Esophagus mucosa (tissue), 1 donor: ENCODE measurements around the gene DIRAS1. TPM values are rescaled to one million over a fixed set of nuclear protein-coding genes. Genes with fewer than 3 reads are reported as not detected.
"Not testable (repeated sequence)": the region's sequence is repeated elsewhere in the genome, so short reads cannot be mapped to it uniquely, and the experiment has no call there.

Source experiments
- ATAC-seq: fragments of 200-7000 bp; cut with Tn5 transposase; one replicate; pipeline ENCODE4 v1.9.1; 2020
- total RNA-seq: library from RNA; stranded (reverse); gene quantifications from one replicate; pipeline ENCODE4 v1.2.4, GENCODE V29; 2023
- donor health status: DM: yes; HTN: yes; CAD: no.

Gene DIRAS1
- total RNA-seq, 1 donor from 2014 or later = 1.00 TPM

DNA sequence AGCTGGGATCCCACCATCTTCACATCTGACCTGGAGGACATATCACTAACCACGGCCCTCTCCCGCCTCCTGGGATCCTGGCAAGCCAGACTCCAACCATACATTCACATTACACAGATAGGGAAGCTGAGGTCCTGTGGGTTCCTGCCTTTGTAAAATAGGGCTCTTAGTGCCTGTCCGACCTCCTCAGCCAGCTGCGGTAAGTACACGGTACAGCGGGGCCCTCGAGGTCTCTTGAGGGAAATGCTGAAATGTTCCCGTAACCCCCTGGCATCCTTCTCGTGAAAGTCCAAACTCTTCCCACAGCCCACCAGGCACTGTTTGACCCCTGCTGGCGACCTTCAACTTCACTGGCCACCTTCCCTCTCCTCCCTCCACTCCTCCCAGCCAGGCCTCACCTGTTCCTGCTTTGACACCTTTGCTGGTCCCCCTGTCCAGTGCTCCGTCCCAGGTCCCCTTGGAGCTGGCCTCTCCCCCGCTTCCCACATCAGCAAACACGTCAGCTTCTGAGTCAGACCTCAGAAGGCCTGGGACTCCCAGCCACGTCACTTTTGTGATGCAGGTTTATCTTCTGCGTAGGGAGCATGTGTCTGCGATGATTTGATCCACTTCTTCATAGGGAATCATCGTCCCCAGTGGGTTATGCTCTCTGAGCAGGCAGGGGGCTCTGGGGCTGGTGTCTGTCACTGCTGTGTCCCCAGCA, 9.8 kb downstream of the DIRAS1 start:
- peak; percentile 56 for ATAC-seq

- ATAC-seq = no peak
Observed at GRCh38 chr19:2706251-2706650, 14.9 kb downstream of the DIRAS1 start.

- ATAC-seq = no peak
Observed at GRCh38 chr19:2703691-2704216, 17.4 kb downstream of the DIRAS1 start.

- ATAC-seq = no peak
Observed at GRCh38 chr19:2703077-2703437, 18.1 kb downstream of the DIRAS1 start.

GRCh38 chr19:2702170-2703076, 18.7 kb downstream of the DIRAS1 start, which contains the start of gene GNG7:
Gene GNG7, minus strand, starts transcription at chr19:2702694. Its CDS starts 182,006 bp downstream, at chr19:2520688.
- ATAC-seq = peak; percentile 99

DNA sequence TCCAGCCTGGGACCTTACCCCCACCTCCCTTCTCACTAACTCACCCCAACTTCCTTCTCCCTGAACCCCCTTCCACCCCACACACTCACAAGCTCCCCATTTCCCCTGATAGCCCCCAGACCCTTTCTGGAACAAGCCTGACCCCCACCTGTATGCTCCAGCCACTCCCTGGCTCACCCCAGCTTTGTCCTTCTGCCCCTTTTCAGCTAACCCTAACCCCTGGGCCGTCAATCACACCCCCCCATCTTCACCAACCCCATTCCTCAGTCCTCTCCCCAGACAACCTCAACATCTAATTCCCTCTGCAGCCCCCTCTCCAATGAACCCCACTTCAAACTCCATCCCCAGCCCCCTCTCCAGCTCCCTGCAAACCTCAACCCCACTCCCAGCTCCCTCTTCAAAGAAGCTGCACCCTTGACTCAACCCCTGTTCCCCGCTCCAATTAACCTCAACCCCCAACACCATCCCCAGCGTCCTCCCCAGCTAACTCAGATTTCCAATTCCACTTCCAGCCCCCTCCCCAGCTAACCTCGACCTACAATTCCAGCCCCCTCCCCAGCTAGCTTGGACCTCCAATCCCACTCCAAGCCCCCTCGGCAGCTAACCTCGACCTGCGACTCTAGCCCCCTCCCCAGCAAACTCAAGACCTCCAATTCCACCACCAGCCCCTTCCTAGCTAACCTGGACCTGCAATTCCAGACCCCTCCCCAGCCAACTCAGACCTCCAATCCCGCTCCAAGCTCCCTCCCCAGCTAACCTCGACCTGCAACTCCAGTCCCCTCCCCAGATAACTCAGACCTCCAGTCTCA, 19.6 kb downstream of the DIRAS1 start:
- no peak for ATAC-seq

DNA sequence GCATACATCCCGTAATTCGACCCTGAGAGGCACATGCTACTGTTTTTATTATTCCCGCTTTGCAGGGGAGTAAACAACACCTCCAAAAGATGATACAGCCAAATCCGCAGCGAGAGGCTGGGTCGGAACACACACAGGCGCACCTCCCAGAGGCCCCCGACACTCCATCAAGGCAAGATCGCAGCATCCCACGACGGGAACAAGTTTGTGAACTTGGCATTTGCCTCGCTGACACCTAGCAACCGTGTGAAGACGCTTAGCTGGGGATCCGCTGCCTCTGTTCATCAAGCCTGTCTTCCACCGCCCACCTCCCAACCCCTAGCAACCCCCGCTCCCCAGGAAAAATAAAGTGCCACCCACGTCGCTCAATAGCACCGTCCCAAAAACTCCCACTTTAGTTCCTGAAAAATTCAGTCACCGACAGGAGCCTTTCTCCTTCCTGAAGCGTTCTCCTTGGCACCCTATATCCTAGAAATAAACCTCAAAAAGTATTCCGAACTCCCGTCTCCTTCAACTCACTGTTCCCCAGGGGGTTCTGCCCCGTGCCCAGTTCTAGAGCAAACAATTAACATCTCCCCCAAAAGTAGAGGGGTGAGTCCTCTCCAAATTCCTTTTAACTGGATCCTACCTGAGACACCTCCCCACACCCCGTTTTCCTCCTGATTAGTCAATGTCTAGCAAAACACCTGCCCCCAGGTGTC, 20.4 kb downstream of the DIRAS1 start:
- no peak for ATAC-seq

DNA sequence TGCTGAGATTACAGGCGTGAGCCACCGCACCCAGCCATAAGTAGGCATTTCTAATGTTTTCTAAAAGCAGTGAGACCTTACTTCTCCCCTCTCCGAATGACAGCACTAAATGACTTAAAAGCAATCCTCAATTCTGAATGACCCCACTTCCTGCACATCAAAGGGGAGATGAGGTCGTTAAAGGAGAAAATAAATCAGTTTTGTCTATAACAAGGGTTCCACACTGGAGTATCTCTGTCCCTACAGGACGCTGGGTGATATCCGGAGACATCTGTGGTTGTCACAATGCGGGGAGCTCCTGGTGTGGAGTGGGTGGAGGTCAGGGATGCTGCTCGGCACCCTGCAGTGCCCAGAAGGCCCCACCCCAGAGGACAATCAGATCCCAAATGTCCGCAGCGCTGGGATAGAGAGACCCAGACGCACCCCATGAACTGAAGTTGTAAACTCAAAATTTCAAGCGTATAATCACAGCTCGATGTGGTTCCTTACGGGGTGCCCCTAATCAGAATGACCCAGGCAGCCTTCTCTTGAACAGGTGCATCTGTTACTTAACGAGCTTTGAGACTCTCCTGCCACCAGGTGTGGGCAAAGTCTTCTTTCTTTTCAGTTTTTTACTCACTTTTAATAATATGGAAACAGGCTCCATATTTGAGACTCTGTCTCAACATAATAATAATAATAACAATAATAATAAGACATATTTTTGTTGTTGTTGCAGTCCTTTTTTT, 21.6 kb downstream of the DIRAS1 start:
- ATAC-seq = no peak

- no peak for ATAC-seq
Observed at GRCh38 chr19:2694196-2694595, 27.0 kb downstream of the DIRAS1 start.

- no peak for ATAC-seq
Observed at GRCh38 chr19:2693492-2694160, 27.5 kb downstream of the DIRAS1 start.

- no peak for ATAC-seq
Observed at GRCh38 chr19:2691951-2692350, 29.2 kb downstream of the DIRAS1 start.

GRCh38 chr19:2690856-2691255, 30.3 kb downstream of the DIRAS1 start:
- no peak for ATAC-seq

DNA sequence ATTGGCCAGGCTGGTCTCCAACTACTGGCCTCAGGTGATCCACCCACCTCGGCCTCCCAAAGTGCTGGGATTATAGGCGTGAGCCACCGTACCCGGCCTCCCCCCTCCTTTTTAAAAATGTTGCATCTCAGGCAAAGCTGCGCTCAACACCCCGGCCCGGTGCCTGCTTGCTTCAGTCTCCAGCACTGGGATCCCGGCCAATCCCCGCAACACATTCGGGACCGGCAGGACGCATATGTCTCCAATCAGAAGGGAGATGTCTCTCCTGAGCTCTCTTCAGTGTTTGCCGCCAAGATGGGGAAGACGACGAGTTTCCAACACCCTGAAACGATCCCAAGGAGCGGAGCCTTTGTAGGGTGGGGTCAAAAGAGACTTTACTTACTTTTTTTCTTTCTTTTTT, 34.8 kb downstream of the DIRAS1 start:
- no peak for ATAC-seq

GRCh38 chr19:2685204-2685704, 35.9 kb downstream of the DIRAS1 start:
- ATAC-seq = no peak

- no peak for ATAC-seq
Observed at GRCh38 chr19:2683430-2684003, 37.7 kb downstream of the DIRAS1 start.

DNA sequence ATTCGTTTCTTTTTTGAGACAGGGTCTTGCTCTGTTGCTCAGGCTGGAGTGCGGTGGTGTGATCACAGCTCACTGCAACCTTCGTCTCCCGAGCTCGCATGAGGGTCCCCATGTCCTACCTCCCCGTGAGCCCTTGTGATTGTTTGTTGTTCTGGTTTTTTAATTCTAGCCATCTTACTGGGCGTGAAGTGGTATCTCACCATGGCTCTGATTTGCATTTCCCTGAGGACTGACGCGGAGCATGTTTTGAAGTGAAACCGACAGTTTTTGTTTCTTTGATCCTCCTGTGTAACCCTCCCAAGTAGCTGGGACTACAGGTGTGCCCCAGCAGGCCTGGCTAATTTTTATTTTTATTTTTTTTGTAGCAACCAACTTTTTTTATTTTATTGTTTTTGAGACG, 40.4 kb downstream of the DIRAS1 start:
- ATAC-seq = peak; percentile 42

GRCh38 chr19:2679439-2679838, 41.7 kb downstream of the DIRAS1 start:
- ATAC-seq = no peak

GRCh38 chr19:2678948-2679347, 42.2 kb downstream of the DIRAS1 start:
- ATAC-seq = not testable (repeated sequence)

DNA sequence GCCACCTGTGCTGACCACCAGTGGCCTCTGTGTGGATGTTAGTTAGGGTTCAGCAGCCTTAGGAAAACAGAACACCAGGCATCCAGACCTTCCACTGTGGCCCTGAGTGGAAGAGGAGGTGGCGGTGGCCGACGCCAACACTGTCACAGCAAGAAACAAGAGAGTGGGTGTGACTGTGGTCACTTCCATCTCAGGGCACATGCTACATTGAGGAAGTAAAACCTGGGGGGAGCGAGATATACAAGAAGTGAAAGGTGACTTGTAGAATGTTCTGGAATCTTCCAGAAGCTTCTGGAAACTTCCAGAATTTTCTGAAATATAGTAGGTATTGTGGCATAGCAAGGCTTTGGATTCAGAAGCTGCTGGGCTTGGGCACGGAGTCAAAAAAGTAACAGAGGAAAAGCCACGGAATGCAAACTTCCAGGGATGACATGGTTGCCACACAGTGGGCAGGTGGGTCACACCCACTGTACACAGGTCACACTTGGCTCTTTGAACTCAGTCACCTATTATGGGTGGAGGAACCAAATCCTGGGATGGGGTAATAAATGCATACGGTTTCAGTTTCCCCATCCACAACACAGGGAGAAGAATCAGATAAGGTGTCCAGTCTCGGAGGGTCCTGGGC, 43.0 kb downstream of the DIRAS1 start:
- ATAC-seq = peak; percentile 59

GRCh38 chr19:2676823-2677222, 44.3 kb downstream of the DIRAS1 start:
- ATAC-seq = no peak
